ENCODE results near the gene TPM4.

DNA sequence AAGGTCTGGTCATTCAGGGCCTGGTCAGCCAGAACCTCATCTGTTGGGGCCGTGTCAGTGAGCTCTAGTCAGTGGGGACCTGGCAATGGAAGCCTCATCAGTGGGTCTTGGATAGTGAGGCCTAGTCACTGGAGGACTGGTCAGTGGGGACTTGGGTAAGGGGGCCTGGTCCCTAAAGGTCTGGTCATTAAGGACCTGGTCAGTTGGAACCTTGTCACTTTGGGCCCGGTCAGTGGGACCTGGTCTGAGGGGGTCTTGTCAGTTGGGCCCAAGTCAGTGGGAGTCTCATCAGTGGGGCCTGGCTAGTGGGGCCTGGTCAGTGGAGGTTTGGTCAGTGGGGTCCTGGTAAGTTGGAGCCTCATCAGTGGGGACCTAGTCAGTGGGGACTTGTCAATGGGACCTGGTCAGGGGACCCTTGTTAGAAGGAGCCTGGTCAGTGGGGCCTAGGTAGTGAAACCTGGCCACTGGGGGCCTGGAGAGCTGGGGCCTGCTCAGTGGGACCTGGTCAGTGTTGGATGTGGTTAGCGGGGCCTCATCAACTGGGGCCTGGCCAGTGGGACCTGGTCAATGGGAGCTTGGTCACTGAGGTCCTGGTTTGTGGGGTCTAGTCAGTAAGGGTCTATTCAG is 43.7 kb upstream of the TPM4 start:
- TF ChIP-seq, protein P1, sequence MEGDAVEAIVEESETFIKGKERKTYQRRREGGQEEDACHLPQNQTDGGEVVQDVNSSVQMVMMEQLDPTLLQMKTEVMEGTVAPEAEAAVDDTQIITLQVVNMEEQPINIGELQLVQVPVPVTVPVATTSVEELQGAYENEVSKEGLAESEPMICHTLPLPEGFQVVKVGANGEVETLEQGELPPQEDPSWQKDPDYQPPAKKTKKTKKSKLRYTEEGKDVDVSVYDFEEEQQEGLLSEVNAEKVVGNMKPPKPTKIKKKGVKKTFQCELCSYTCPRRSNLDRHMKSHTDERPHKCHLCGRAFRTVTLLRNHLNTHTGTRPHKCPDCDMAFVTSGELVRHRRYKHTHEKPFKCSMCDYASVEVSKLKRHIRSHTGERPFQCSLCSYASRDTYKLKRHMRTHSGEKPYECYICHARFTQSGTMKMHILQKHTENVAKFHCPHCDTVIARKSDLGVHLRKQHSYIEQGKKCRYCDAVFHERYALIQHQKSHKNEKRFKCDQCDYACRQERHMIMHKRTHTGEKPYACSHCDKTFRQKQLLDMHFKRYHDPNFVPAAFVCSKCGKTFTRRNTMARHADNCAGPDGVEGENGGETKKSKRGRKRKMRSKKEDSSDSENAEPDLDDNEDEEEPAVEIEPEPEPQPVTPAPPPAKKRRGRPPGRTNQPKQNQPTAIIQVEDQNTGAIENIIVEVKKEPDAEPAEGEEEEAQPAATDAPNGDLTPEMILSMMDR (IDR thresholded peaks at IDR 0.05), result no peak
- TF ChIP-seq EZH2 (IDR thresholded peaks at IDR 0.05) (no peak), EZH2phosphoT487 (IDR thresholded peaks at IDR 0.05) (no peak)
